Muscle layer of duodenum (tissue), 2 donors: ENCODE results near the gene EVX2.
A peak's percentile ranks its signal among the peaks of the same experiment; 100 is the strongest.

Experiments used
- H3K27ac ChIP-seq: one replicate; pipeline ENCODE4 v1.7.0; 2013; ENCODE audit warnings: mild to moderate bottlenecking, low read length
- H3K27me3 ChIP-seq: one replicate; pipeline ENCODE4 v1.7.0; 2013; ENCODE audit warnings: low read depth, mild to moderate bottlenecking, control low read depth, low read length
- H3K36me3 ChIP-seq, 2 donors: one replicate each; pipeline ENCODE4 v1.7.0; 2013; ENCODE audit warnings: low read length in 2 of 2, control low read depth in 1 of 2, mild to moderate bottlenecking in 1 of 2; ENCODE audit not compliant: insufficient read depth in 2 of 2, control insufficient read depth in 1 of 2
- H3K4me1 ChIP-seq, 2 donors: one replicate each; pipeline ENCODE4 v1.7.0; 2013; ENCODE audit warnings: low read length in 2 of 2, mild to moderate bottlenecking in 2 of 2, control low read depth in 1 of 2, moderate library complexity in 1 of 2; ENCODE audit not compliant: insufficient read depth in 2 of 2, control insufficient read depth in 1 of 2
- H3K4me3 ChIP-seq, 2 donors: one replicate each; pipeline ENCODE4 v1.7.0; 2013; ENCODE audit warnings: low read length in 2 of 2, low read depth in 1 of 2, mild to moderate bottlenecking in 1 of 2
- H3K9me3 ChIP-seq, 2 donors: one replicate each; pipeline ENCODE4 v1.7.0; 2013; ENCODE audit warnings: low read length in 2 of 2, control low read depth in 1 of 2, mild to moderate bottlenecking in 1 of 2; ENCODE audit not compliant: control insufficient read depth in 1 of 2
- donor health status: healthy.

The EVX2 gene

GRCh38 chr2:176083796-176084261 lies at the start of gene EVX2:
Gene EVX2, minus strand, starts transcription at chr2:176083962. Its CDS starts 186 bp downstream, at chr2:176083776.
- peaks cover 3 to 63% of the 10 kb centered on the region in 2 donors for H3K4me1 ChIP-seq
- peaks cover 92% of the 10 kb centered on the region for H3K27me3 ChIP-seq
- H3K27ac ChIP-seq, result no peak within 1 kb of the TSS
- H3K36me3 ChIP-seq, result no peaks in the 10 kb centered on the region
- H3K9me3 ChIP-seq, result peaks cover 0 to under 1% of the 10 kb centered on the region in 2 donors
- H3K4me3 ChIP-seq, result no peak within 1 kb of the TSS

DNA sequence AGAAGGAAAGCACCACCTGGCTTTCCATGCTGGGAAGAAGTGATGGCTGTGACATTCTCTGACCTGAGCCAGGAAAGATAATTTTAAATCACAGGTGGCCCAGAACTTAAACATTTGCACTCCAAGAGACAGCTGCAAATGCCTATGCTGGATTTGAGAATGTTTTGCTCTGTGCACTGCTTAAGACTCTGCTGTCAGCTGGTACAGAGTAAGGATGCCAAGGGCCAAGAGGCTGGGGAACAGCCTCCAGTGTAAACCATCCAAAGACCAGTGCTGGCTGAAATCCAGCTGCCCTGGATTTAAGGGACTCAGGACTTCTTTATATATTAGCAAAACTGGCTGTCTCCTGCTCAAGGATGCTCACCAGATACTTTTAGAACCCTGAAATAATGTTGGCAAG lies 49.6 kb upstream of the EVX2 start:
- H3K36me3 ChIP-seq, result no peaks in the 10 kb centered on the region
- no peak overlapping the region for H3K27ac ChIP-seq
- H3K4me1 ChIP-seq, result peaks cover 0 to 23% of the 10 kb centered on the region in 2 donors
- H3K9me3 ChIP-seq, result peaks cover 0 to 5% of the 10 kb centered on the region in 2 donors
- H3K27me3 ChIP-seq, result peaks cover 81% of the 10 kb centered on the region
- H3K4me3 ChIP-seq, result no peak overlapping the region

- Histone ChIP-seq H3K36me3 (no peaks in the 10 kb centered on the region), H3K27me3 (peaks cover 81% of the 10 kb centered on the region), H3K27ac (peak overlapping the region; percentile 1), H3K9me3 (peaks cover 0 to 5% of the 10 kb centered on the region in 2 donors), H3K4me1 (peaks cover 0 to 23% of the 10 kb centered on the region in 2 donors), H3K4me3 (peak overlapping the region; percentile 27 to 63)
Observed at GRCh38 chr2:176132205-176133171, 48.7 kb upstream of the EVX2 start.

GRCh38 chr2:176131848-176132158 lies 48.0 kb upstream of the EVX2 start:
- H3K27me3 ChIP-seq, result peaks cover 80% of the 10 kb centered on the region

DNA sequence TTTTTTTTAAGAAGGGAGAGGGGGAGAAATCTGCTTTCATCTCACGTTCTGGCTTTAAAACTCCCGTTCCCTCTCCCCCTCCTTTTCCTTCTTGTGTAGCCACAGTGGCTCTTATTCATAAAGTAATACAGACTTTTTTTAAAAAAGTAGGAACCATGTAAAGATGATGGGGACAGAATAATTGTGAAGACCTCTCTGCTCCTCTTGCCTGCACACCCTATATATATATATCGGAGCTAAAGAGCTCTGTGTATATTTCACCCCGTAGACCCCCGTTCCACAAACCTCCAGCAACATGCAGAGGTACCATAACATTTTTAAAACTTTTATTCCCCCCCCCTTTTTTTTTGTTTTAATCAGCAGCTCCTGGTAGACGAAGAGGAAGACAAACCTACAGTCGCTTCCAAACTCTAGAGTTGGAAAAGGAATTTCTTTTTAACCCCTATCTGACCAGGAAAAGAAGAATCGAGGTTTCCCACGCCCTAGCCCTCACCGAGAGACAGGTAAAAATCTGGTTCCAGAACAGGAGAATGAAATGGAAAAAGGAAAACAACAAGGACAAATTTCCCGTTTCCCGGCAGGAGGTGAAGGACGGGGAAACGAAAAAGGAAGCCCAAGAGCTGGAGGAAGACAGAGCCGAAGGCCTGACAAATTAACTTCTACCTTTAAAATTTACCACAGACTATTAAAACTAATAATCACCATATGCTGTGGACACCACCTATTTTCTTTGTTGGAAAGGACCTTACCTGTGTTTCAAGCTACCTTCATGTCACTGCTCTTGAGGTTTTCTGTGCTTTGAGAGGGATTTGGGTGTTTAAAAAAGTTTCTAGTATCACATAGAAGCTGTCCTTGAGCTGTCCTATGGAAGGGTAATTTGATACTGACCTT lies 47.4 kb upstream of the EVX2 start:
- Histone ChIP-seq H3K27me3 (peaks cover 80% of the 10 kb centered on the region), H3K27ac (no peak overlapping the region), H3K4me3 (peak overlapping the region; percentile 13 to 63), H3K36me3 (no peaks in the 10 kb centered on the region), H3K9me3 (peaks cover 0 to 5% of the 10 kb centered on the region in 2 donors), H3K4me1 (peaks cover 0 to 17% of the 10 kb centered on the region in 2 donors)

More at GRCh38 chr2:176131848-176132158, 48.0 kb upstream of the EVX2 start:
- Histone ChIP-seq H3K27ac (no peak overlapping the region), H3K9me3 (peaks cover 0 to 5% of the 10 kb centered on the region in 2 donors), H3K4me1 (peaks cover 0 to 20% of the 10 kb centered on the region in 2 donors), H3K36me3 (no peaks in the 10 kb centered on the region), H3K4me3 (no peak overlapping the region)

GRCh38 chr2:176130147-176130956 lies 46.6 kb upstream of the EVX2 start:
- Histone ChIP-seq H3K9me3 (peaks cover 0 to 1% of the 10 kb centered on the region in 2 donors), H3K4me3 (peak overlapping the region; percentile 13 to 63), H3K36me3 (no peaks in the 10 kb centered on the region), H3K27me3 (peaks cover 80% of the 10 kb centered on the region), H3K27ac (no peak overlapping the region), H3K4me1 (peaks cover 0 to 17% of the 10 kb centered on the region in 2 donors)

- peaks cover 0 to 17% of the 10 kb centered on the region in 2 donors for H3K4me1 ChIP-seq
- H3K27me3 ChIP-seq, result peaks cover 82% of the 10 kb centered on the region
- H3K36me3 ChIP-seq, result no peaks in the 10 kb centered on the region
- H3K4me3 ChIP-seq, result peak overlapping the region in 1 of 2 donors; percentile 63
- H3K9me3 ChIP-seq, result no peaks in the 10 kb centered on the region
- H3K27ac ChIP-seq, result no peak overlapping the region
Observed at GRCh38 chr2:176129813-176130146, 46.0 kb upstream of the EVX2 start.

DNA sequence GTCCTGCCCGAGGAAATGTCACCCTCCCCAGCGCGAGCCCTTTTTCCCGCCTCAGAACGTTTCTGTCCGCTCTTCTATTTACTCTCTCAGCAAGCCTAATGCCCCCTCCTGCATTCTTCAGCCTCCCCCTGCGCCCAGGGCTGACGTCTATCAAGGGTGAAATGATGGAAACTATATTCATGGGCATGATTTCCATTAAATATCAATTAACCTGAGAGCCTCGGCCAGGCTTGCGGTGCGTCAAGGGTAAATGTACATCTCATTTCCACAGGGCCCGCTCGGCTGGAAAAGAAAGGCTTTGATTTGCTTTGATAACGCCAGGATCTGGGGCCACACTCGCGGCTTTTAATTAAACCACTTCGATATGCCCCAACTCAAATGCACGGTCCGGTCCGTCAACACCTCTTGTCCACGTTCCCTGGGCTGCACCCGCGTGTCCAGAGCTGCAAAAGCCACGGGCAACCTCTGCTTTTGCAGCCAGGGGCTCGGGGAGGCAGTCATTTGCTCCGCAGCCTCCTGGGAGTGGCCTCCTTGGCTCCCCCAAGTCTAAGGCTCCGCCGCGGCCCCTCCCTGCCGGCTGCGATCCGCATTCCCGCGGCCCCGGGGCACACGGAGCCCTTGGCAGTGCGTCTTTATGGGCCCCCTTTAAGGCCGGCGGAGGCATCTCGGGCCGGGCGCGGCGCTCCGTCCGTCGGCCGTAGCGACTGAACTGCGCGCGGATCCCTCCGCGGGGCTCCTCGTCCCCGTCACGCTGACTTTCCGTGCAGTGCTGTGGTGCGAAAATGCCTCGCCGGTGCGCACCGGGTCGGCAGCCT lies 45.4 kb upstream of the EVX2 start, which contains the start of gene HOXD8:
Gene HOXD8 (plus strand): TSS at position 724 of the 815 bp plus-strand sequence. CDS start 662 bp downstream, outside the sequence.
- H3K4me1 ChIP-seq, result peaks cover 0 to 17% of the 10 kb centered on the region in 2 donors
- H3K9me3 ChIP-seq, result no peaks in the 10 kb centered on the region
- no peaks in the 10 kb centered on the region for H3K36me3 ChIP-seq
- H3K27ac ChIP-seq, result no peak within 1 kb of the TSS
- H3K4me3 ChIP-seq, result peak within 1 kb of the TSS; percentile 37 to 63
- peaks cover 82% of the 10 kb centered on the region for H3K27me3 ChIP-seq

- Histone ChIP-seq H3K4me1 (peaks cover 0 to 17% of the 10 kb centered on the region in 2 donors), H3K27ac (no peak overlapping the region), H3K9me3 (no peaks in the 10 kb centered on the region), H3K4me3 (peak overlapping the region; percentile 5 to 63), H3K27me3 (peaks cover 84% of the 10 kb centered on the region), H3K36me3 (no peaks in the 10 kb centered on the region)
Observed at GRCh38 chr2:176128172-176128981, 44.6 kb upstream of the EVX2 start.
